ENCODE data around the gene DLG5.

Gene DLG5

GRCh38 chr10:77817541-77817940 is 109.0 kb downstream of the DLG5 start:
- no peak for DNase-seq

GRCh38 chr10:77816311-77816710 is 110.2 kb downstream of the DLG5 start:
- no peak for DNase-seq

- no peak for DNase-seq
Measured at GRCh38 chr10:77812741-77813140, 113.8 kb downstream of the DLG5 start.

- DNase-seq: no peak
Measured at GRCh38 chr10:77811831-77812430, 114.6 kb downstream of the DLG5 start.

GRCh38 chr10:77810446-77811335 is 115.9 kb downstream of the DLG5 start:
- no peak for DNase-seq

GRCh38 chr10:77809336-77809735 is 117.2 kb downstream of the DLG5 start:
- no peak for DNase-seq

- DNase-seq: no peak
Measured at GRCh38 chr10:77807706-77808105, 118.8 kb downstream of the DLG5 start.

GRCh38 chr10:77806511-77807157 is 119.9 kb downstream of the DLG5 start:
- DNase-seq: no peak

- DNase-seq: no peak
Measured at GRCh38 chr10:77805676-77806075, 120.9 kb downstream of the DLG5 start.

GRCh38 chr10:77804371-77804770 is 122.2 kb downstream of the DLG5 start:
- DNase-seq: no peak

GRCh38 chr10:77801474-77802161 is 124.9 kb downstream of the DLG5 start:
- no peak for DNase-seq

- no peak for DNase-seq
Measured at GRCh38 chr10:77800738-77801266, 125.8 kb downstream of the DLG5 start.

- no peak for DNase-seq
Measured at GRCh38 chr10:77800320-77800719, 126.2 kb downstream of the DLG5 start.

GRCh38 chr10:77799352-77799751 is 127.2 kb downstream of the DLG5 start:
- DNase-seq: no peak

GRCh38 chr10:77798940-77799339 is 127.6 kb downstream of the DLG5 start:
- no peak for DNase-seq

GRCh38 chr10:77796311-77796915 is 130.1 kb downstream of the DLG5 start:
- DNase-seq: no peak

GRCh38 chr10:77795426-77796055 is 131.0 kb downstream of the DLG5 start:
- no peak for DNase-seq

GRCh38 chr10:77794256-77795142 is 132.1 kb downstream of the DLG5 start:
- DNase-seq: no peak

- DNase-seq: no peak
Measured at GRCh38 chr10:77793831-77794230, 132.7 kb downstream of the DLG5 start.

GRCh38 chr10:77792155-77792554 is 134.4 kb downstream of the DLG5 start:
- DNase-seq: no peak

- DNase-seq: no peak
Measured at GRCh38 chr10:77791506-77791905, 135.0 kb downstream of the DLG5 start.
